SH-SY5Y (cell line): ENCODE measurements around the gene CNGA3.

Source experiments
- GATA2 ChIP-seq: IDR thresholded peaks from 2 replicates; pipeline ENCODE4 v1.6.1; 2011; ENCODE audit warnings: mild to moderate bottlenecking, low read depth, low read length
- GATA3 ChIP-seq: IDR thresholded peaks from 2 replicates; pipeline ENCODE4 v1.6.1; 2011; ENCODE audit warnings: low read depth, mild to moderate bottlenecking, low read length, moderate library complexity

GRCh38 chr2:98444436-98445176 lies 98.3 kb downstream of the CNGA3 start, which contains the start of gene INPP4A:
- TF ChIP-seq GATA2, result no peak
- no peak for TF ChIP-seq GATA3
